Measurements from ENCODE around the gene CCSER1. TPM values are rescaled to one million over a fixed set of nuclear protein-coding genes. Genes with fewer than 3 reads are reported as not detected.
"Not testable (repeated sequence)": the region's sequence is repeated elsewhere in the genome, so short reads cannot be mapped to it uniquely, and the experiment has no call there.

CCSER1 gene
- total RNA-seq, 1 donor from 2014 or later = not detected

GRCh38 chr4:91319556-91320268 lies 1192.5 kb downstream of the CCSER1 start:
- Mint-ChIP-seq H3K4me3 (ENCODE audit: low read depth) (no peak overlapping the region), H3K36me3 (ENCODE audit: low read depth) (no peaks in the 10 kb centered on the region), H3K27ac (no peak overlapping the region), H3K4me1 (ENCODE audit: low read depth) (no peaks in the 10 kb centered on the region), H3K9me3 (peaks cover 13% of the 10 kb centered on the region), H3K27me3 (ENCODE audit: low read depth) (no peaks in the 10 kb centered on the region)
- intact Hi-C loops (cut with micrococcal nuclease) = no loop called here
- DNase-seq (ENCODE audit: low spot score) = no peak

GRCh38 chr4:91322961-91323360 lies 1195.8 kb downstream of the CCSER1 start:
- DNase-seq (ENCODE audit: low spot score) = no peak
- H3K27me3 Mint-ChIP-seq (ENCODE audit: low read depth) = no peaks in the 10 kb centered on the region
- peaks cover 29% of the 10 kb centered on the region for H3K9me3 Mint-ChIP-seq
- no peak overlapping the region for H3K27ac Mint-ChIP-seq
- H3K4me1 Mint-ChIP-seq (ENCODE audit: low read depth) = no peaks in the 10 kb centered on the region
- no peak overlapping the region for H3K4me3 Mint-ChIP-seq (ENCODE audit: low read depth)
- H3K36me3 Mint-ChIP-seq (ENCODE audit: low read depth) = no peaks in the 10 kb centered on the region
- intact Hi-C loops (cut with micrococcal nuclease) = no loop called here

- no peak overlapping the region for H3K27ac Mint-ChIP-seq
- H3K27me3 Mint-ChIP-seq (ENCODE audit: low read depth) = no peaks in the 10 kb centered on the region
- intact Hi-C loops (cut with micrococcal nuclease) = no loop called here
- H3K4me3 Mint-ChIP-seq (ENCODE audit: low read depth) = no peak overlapping the region
- no peaks in the 10 kb centered on the region for H3K36me3 Mint-ChIP-seq (ENCODE audit: low read depth)
- peaks cover 39% of the 10 kb centered on the region for H3K9me3 Mint-ChIP-seq
- H3K4me1 Mint-ChIP-seq (ENCODE audit: low read depth) = no peaks in the 10 kb centered on the region
- no peak for DNase-seq (ENCODE audit: low spot score)
Observed at GRCh38 chr4:91325495-91325894, 1198.3 kb downstream of the CCSER1 start.

GRCh38 chr4:91326167-91326566 lies 1199.0 kb downstream of the CCSER1 start:
- H3K27ac Mint-ChIP-seq; H3K4me1 Mint-ChIP-seq (ENCODE audit: low read depth); intact Hi-C loops (cut with micrococcal nuclease); H3K27me3 Mint-ChIP-seq (ENCODE audit: low read depth); H3K4me3 Mint-ChIP-seq (ENCODE audit: low read depth); H3K36me3 Mint-ChIP-seq (ENCODE audit: low read depth); DNase-seq (ENCODE audit: low spot score): not testable (repeated sequence)
- peaks cover 39% of the 10 kb centered on the region for H3K9me3 Mint-ChIP-seq

GRCh38 chr4:91330555-91331137 lies 1203.5 kb downstream of the CCSER1 start:
- H3K36me3 Mint-ChIP-seq (ENCODE audit: low read depth) = no peaks in the 10 kb centered on the region
- DNase-seq (ENCODE audit: low spot score) = no peak
- intact Hi-C loops (cut with micrococcal nuclease) = no loop called here
- peaks cover 27% of the 10 kb centered on the region for H3K9me3 Mint-ChIP-seq
- H3K27me3 Mint-ChIP-seq (ENCODE audit: low read depth) = no peaks in the 10 kb centered on the region
- H3K4me1 Mint-ChIP-seq (ENCODE audit: low read depth) = no peaks in the 10 kb centered on the region
- H3K4me3 Mint-ChIP-seq (ENCODE audit: low read depth) = no peak overlapping the region
- H3K27ac Mint-ChIP-seq = no peak overlapping the region

GRCh38 chr4:91340822-91341221 lies 1213.6 kb downstream of the CCSER1 start:
- no peak for DNase-seq (ENCODE audit: low spot score)
- H3K9me3 Mint-ChIP-seq = no peaks in the 10 kb centered on the region
- no peaks in the 10 kb centered on the region for H3K4me1 Mint-ChIP-seq (ENCODE audit: low read depth)
- no peaks in the 10 kb centered on the region for H3K36me3 Mint-ChIP-seq (ENCODE audit: low read depth)
- no peak overlapping the region for H3K27ac Mint-ChIP-seq
- intact Hi-C loops (cut with micrococcal nuclease) = no loop called here
- H3K27me3 Mint-ChIP-seq (ENCODE audit: low read depth) = no peaks in the 10 kb centered on the region
- no peak overlapping the region for H3K4me3 Mint-ChIP-seq (ENCODE audit: low read depth)

GRCh38 chr4:91345632-91346031 lies 1218.4 kb downstream of the CCSER1 start:
- Mint-ChIP-seq H3K27ac (no peak overlapping the region), H3K4me1 (ENCODE audit: low read depth) (no peaks in the 10 kb centered on the region), H3K36me3 (ENCODE audit: low read depth) (no peaks in the 10 kb centered on the region), H3K27me3 (ENCODE audit: low read depth) (no peaks in the 10 kb centered on the region), H3K9me3 (peaks cover 4% of the 10 kb centered on the region), H3K4me3 (ENCODE audit: low read depth) (no peak overlapping the region)
- intact Hi-C loops (cut with micrococcal nuclease) = no loop called here
- DNase-seq (ENCODE audit: low spot score) = no peak

GRCh38 chr4:91356496-91356895 lies 1229.3 kb downstream of the CCSER1 start:
- peaks cover 37% of the 10 kb centered on the region for H3K9me3 Mint-ChIP-seq
- intact Hi-C loops (cut with micrococcal nuclease); H3K27me3 Mint-ChIP-seq (ENCODE audit: low read depth); H3K4me3 Mint-ChIP-seq (ENCODE audit: low read depth); DNase-seq (ENCODE audit: low spot score); H3K27ac Mint-ChIP-seq; H3K4me1 Mint-ChIP-seq (ENCODE audit: low read depth); H3K36me3 Mint-ChIP-seq (ENCODE audit: low read depth): not testable (repeated sequence)

- H3K27me3 Mint-ChIP-seq (ENCODE audit: low read depth); H3K4me3 Mint-ChIP-seq (ENCODE audit: low read depth); H3K27ac Mint-ChIP-seq; H3K36me3 Mint-ChIP-seq (ENCODE audit: low read depth); intact Hi-C loops (cut with micrococcal nuclease); DNase-seq (ENCODE audit: low spot score); H3K4me1 Mint-ChIP-seq (ENCODE audit: low read depth): not testable (repeated sequence)
- peaks cover 40% of the 10 kb centered on the region for H3K9me3 Mint-ChIP-seq
Observed at GRCh38 chr4:91358016-91358415, 1230.8 kb downstream of the CCSER1 start.

- peaks cover 40% of the 10 kb centered on the region for H3K9me3 Mint-ChIP-seq
- H3K27ac Mint-ChIP-seq; intact Hi-C loops (cut with micrococcal nuclease); H3K36me3 Mint-ChIP-seq (ENCODE audit: low read depth); H3K4me1 Mint-ChIP-seq (ENCODE audit: low read depth); H3K4me3 Mint-ChIP-seq (ENCODE audit: low read depth); DNase-seq (ENCODE audit: low spot score); H3K27me3 Mint-ChIP-seq (ENCODE audit: low read depth): not testable (repeated sequence)
Observed at GRCh38 chr4:91358621-91359020, 1231.4 kb downstream of the CCSER1 start.

GRCh38 chr4:91359041-91360031 lies 1232.1 kb downstream of the CCSER1 start:
- DNase-seq (ENCODE audit: low spot score) = no peak
- Mint-ChIP-seq H3K4me3 (ENCODE audit: low read depth) (no peak overlapping the region), H3K36me3 (ENCODE audit: low read depth) (no peaks in the 10 kb centered on the region), H3K9me3 (peaks cover 41% of the 10 kb centered on the region), H3K27ac (no peak overlapping the region), H3K4me1 (ENCODE audit: low read depth) (no peaks in the 10 kb centered on the region), H3K27me3 (ENCODE audit: low read depth) (no peaks in the 10 kb centered on the region)
- intact Hi-C loops (cut with micrococcal nuclease) = no loop called here

- no peak for DNase-seq (ENCODE audit: low spot score)
- no peaks in the 10 kb centered on the region for H3K27me3 Mint-ChIP-seq (ENCODE audit: low read depth)
- no peaks in the 10 kb centered on the region for H3K36me3 Mint-ChIP-seq (ENCODE audit: low read depth)
- no peak overlapping the region for H3K27ac Mint-ChIP-seq
- H3K4me3 Mint-ChIP-seq (ENCODE audit: low read depth) = no peak overlapping the region
- H3K9me3 Mint-ChIP-seq = peaks cover 39% of the 10 kb centered on the region
- intact Hi-C loops (cut with micrococcal nuclease) = no loop called here
- H3K4me1 Mint-ChIP-seq (ENCODE audit: low read depth) = no peaks in the 10 kb centered on the region
Observed at GRCh38 chr4:91362125-91362524, 1234.9 kb downstream of the CCSER1 start.

- no peaks in the 10 kb centered on the region for H3K4me1 Mint-ChIP-seq (ENCODE audit: low read depth)
- peaks cover 21% of the 10 kb centered on the region for H3K9me3 Mint-ChIP-seq
- intact Hi-C loops (cut with micrococcal nuclease) = no loop called here
- no peak for DNase-seq (ENCODE audit: low spot score)
- H3K27me3 Mint-ChIP-seq (ENCODE audit: low read depth) = no peaks in the 10 kb centered on the region
- no peaks in the 10 kb centered on the region for H3K36me3 Mint-ChIP-seq (ENCODE audit: low read depth)
- H3K4me3 Mint-ChIP-seq (ENCODE audit: low read depth) = no peak overlapping the region
- H3K27ac Mint-ChIP-seq = no peak overlapping the region
Observed at GRCh38 chr4:91366554-91366953, 1239.4 kb downstream of the CCSER1 start.
